ENCODE measurements around the gene PRSS36. TPM values are rescaled to one million over a fixed set of nuclear protein-coding genes. Genes with fewer than 3 reads are reported as not detected.
"Not testable (repeated sequence)": the region's sequence is repeated elsewhere in the genome, so short reads cannot be mapped to it uniquely, and the experiment has no call there.

The PRSS36 gene
- 1 to 10 TPM in 8 of 12 donors, under 1 TPM in 2, not detected in 2; 0.92 to 2.0 (median 1.4) TPM for polyA plus RNA-seq (ENCODE audit: insufficient read length in 12 of 12)
- long read RNA-seq, donor 1, result 0 reads
- long read RNA-seq, donor 2, result 0 reads
- long read RNA-seq, donor 3, partial matches to known transcripts, result 63 of 63 reads
- long read RNA-seq, donor 3, other reads (novel, unspliced or antisense), result 0 of 63 reads
- long read RNA-seq, donor 4, result 0 reads
- long read RNA-seq, donor 5, partial matches to known transcripts, result 0 of 1 reads
- long read RNA-seq, donor 5, other reads (novel, unspliced or antisense), result 0 of 1 reads
- long read RNA-seq, donor 6, result 0 reads
- long read RNA-seq, donor 7, result 0 reads
- long read RNA-seq, donor 8, result 0 reads
- long read RNA-seq, donor 9, result 0 reads
- long read RNA-seq, donor 10, result 0 reads
- long read RNA-seq, donor 11, result 0 reads

DNA sequence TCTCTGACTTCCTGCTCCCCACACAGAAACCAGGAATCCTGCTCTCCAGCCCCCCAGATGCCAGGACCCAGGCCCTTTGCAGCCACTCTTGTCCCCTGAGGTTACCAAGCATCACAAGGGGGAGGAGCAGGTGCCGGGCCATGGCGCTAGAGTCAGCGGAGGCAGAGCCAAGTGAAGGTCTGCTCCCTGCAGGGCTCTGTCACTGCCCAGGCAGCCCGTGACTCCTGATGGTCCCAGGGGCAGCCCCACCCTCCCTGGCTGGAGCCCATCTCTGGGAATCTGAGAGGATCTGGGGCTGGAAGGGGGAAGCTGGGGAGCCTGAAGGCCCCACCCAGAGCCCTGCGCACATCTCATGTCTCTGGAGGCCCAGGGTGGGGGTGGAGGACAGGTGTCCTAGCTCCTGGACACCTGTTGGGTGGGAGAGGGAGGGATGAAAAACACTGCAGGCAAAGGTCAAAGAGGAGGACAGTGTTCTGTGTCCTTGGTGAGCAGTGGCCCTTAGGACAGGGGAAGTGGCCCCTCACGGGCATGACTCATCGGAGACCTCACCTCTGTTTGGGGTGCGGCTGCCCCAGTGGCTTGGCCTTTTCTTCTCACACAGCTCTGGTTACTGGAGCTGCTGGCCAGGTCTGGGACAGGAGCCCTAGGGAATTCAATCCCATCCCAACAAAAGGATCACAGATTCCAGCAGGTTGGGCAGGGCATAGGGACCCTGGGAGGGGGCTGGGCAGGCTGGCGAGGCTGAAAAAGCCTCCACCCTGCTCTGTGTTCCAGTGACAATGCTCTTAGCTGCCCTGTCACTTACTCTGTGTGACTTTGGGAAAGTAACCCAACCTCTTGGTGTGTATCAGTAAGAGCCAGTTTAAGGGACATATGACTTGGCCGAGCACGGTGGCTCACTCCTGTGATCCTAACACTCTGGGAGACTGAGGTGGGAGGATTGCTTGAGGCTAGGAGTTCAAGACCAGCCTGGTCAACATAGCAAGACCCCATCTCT is at the start of gene PRSS36:
PRSS36 (minus strand) TSS at position 173 of the 997 bp plus-strand sequence; CDS start at position 142, 31 bp downstream.
- DNase-seq, result no peak

DNA sequence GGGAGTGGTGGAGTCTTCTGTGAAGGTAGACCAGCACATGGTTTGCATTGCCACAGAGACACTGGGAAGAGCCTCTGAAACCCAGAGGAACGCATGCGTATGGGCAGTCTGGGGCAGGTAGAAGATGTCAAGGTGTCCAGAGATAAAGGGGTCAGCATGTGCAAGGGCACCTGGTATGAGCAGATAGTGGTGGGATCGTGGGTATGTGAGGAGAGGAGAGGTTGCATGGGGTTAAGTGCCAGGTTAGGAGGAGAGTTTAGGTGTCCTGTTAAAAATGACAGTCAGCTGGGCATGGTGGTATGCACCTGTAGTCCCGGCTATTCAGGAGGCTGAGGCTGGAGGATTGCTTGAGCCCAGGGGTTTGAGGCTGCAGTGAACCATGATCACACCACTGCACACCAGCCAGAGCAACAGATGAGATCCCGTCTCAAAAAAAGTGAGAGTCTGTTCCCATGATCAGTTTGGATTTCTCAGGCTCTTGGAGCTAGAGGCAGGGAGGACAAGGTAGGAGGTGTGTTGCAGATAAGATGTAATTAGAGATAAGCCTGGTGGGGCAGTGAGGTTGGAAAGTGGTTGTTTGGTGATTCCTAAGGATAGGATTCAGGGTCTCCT is 49.7 kb upstream of the PRSS36 start:
- no peak for DNase-seq

DNA sequence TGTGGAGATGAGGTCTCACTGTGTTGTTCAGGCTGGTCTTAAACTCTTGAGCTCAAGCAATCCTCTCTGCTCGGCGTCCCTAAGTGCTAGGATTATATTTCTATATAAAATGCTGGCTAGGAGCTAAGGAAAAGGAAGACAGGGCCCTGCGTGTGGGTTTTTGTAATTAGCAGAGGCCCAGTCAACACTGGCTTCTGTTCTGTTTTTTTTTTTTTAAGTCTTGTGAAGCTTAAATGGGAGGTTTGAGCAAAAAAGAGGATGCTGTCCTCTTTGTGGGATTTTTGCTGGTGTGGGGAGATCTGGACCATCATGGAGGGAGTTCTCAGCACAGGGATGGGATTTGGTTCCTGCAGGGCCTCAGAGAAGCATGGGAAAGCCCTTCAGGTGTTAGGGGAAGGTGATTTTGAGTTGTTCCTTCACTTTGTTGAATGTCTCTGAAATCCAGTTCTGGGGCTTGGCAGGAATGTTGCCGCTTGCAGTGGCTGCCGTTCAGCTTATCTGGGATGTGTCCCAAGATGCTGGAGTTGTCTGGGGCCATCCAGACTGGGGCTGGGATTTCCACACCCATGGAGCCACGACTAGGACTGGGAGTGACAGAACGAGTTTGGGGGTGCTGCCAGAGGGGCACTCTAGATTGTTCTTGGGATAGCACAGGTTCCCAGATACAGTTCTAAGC is 48.5 kb upstream of the PRSS36 start:
- no peak for DNase-seq

- DNase-seq, result no peak
Measured at GRCh38 chr16:31196324-31197088, 46.6 kb upstream of the PRSS36 start.

DNA sequence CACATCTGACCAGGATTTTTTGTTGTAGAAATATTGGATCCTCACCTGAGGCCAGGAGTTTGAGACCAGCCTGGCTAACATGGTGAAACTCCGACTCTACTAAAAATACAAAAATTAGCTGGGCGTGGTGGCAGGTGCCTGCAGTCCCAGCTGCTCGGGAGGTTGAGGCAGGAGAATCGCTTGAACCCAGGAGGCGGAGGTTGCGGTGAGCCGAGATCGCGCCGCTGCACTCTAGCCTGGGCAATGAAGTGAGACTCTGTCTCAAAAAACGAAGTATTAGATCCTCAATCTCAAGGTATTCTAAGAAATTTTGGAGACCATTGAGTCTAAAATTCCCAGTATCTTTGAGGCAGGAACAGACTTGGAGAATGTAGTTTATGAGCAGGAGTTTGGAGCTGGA is 46.0 kb upstream of the PRSS36 start:
- not testable (repeated sequence) for DNase-seq

DNA sequence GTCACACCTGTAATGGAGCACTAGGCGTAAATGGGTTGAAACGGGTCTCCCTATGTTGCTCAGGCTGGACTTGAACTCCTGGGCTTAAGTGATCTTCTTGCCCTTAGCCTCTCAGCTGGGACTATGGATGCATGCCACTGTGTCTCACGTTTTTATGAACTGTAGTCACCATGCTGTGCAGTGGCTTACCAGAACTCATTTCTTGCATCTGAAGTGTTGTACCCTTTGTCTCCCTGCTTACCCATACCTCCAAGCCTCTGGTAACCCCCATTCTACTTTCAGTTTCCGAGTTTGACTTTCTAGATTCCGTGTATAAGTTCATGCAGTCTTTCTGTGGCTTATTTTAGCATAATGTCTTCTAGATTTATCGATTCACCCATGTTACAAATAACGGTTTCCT is 45.0 kb upstream of the PRSS36 start:
- DNase-seq, result no peak

- no peak for DNase-seq
Measured at GRCh38 chr16:31193874-31194273, 44.0 kb upstream of the PRSS36 start.

DNA sequence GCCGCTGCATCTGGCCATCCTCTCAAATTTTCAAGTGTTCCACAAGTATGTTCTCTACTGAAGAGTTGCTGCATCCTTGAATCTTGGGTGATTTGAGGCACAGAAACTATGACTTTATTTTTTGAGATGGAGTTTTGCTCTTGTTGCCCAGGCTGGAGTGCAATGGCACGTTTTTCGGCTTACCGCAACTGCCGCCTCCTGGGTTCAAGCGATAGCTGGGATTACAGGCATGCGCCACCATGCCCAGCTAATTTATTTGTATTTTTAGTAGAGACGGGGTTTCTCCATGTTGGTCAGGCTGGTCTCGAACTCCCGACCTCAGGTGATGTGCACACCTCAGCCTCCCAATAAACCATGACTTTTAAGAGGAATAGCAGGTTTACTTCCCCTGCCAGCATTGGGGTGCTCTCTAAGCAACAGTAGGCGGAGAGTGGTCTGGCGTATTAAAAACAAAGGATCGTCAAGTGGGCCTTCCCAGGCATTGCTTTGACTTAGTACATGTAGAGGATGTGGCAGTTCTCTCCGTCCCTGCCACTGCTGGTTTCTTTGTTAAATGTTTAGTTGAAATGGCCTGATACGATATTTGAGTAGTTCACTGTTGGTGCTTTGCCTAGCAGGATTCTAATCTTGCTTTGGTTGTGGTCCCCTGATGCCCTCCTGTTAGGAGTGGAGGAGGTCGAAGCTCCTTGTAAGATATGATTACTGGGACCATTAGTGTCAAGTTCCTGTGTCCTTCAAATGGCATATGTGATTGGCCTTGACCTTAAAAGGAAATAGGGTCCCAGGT is 43.2 kb upstream of the PRSS36 start:
- DNase-seq, result no peak

GRCh38 chr16:31191697-31192428 is 42.0 kb upstream of the PRSS36 start:
- DNase-seq, result no peak

GRCh38 chr16:31190818-31191444 is 41.1 kb upstream of the PRSS36 start:
- DNase-seq, result no peak

GRCh38 chr16:31190061-31190460 is 40.2 kb upstream of the PRSS36 start:
- DNase-seq, result no peak

GRCh38 chr16:31189412-31189778 is 39.5 kb upstream of the PRSS36 start:
- no peak for DNase-seq

GRCh38 chr16:31188450-31189411 is 38.9 kb upstream of the PRSS36 start:
- DNase-seq, result no peak

DNA sequence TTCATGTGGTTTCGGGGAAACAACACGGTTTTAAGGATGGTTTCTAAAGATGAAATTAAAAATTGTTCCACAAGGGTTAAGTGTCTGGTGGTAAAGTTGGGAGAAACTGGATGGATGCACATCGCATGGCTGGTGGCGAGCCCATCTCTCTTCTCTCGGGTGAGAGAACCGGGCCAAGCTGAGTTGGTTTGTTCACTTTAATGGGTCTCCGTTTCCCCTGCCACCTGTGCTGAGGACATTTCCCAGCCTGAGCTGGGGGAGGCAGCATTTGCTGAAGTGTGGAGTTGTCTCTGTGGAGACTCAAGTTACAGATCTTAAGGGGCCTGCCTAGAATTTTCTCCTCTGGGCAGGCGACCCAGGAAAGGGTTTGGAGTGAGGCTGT is 37.9 kb upstream of the PRSS36 start:
- no peak for DNase-seq

- no peak for DNase-seq
Measured at GRCh38 chr16:31186930-31187807, 37.3 kb upstream of the PRSS36 start.

DNA sequence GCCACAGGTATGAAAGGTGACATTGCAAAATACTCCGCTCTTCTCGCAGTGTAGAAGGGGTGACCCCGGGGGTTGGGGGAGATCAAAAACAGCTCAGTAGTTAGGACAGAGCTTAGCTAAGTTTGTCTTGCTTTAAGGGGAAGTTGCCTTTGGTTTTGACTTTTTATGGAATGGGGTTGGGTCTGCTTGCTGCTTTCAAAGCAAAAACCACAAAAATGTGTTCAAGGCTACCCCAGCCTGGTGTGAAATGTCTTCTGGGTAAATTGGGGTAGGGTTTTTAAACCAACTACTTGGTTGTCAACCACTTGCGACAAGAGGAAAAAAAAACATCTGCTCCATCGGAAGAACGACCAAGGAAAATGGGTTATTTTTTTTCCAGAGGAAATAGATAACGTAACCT is 36.3 kb upstream of the PRSS36 start:
- DNase-seq, result no peak

- DNase-seq, result no peak
Measured at GRCh38 chr16:31185339-31185738, 35.5 kb upstream of the PRSS36 start.
